Astrocyte of the spinal cord (primary cell): Measurements from ENCODE around the gene FAM170B.

Experiments used
- DNase-seq: peaks from one replicate; pipeline ENCODE4 v3.0.0; 2011; ENCODE audit warnings: low read depth, low spot score
- H3K4me3 ChIP-seq: 2 replicates; pipeline ENCODE4 v1.5.1; 2011; ENCODE audit warnings: low read depth, mild to moderate bottlenecking, low read length, moderate library complexity
- CTCF ChIP-seq: IDR thresholded peaks from 2 replicates; pipeline ENCODE4 v1.5.1; 2012; ENCODE audit warnings: low read depth, mild to moderate bottlenecking, low read length, inconsistent platforms
- in situ Hi-C: cut with HindIII; loops from 2 replicates; pipeline ENCODE4 v1.10.0; 2017; ENCODE audit warnings: low sequenced_read_pairs

Gene FAM170B

GRCh38 chr10:49160814-49161213, 27.0 kb upstream of the FAM170B start:
- no peak overlapping the region for H3K4me3 ChIP-seq
- DNase-seq: no peak
- no peak for TF ChIP-seq CTCF
- in situ Hi-C loops: no loop called here

GRCh38 chr10:49160110-49160509, 26.3 kb upstream of the FAM170B start:
- TF ChIP-seq CTCF: no peak
- no peak overlapping the region for H3K4me3 ChIP-seq
- DNase-seq: no peak
- in situ Hi-C loops: no loop called here

GRCh38 chr10:49158915-49159314, 25.1 kb upstream of the FAM170B start:
- in situ Hi-C loops: no loop called here
- no peak for TF ChIP-seq CTCF
- no peak overlapping the region for H3K4me3 ChIP-seq
- DNase-seq: no peak

- DNase-seq: no peak
- in situ Hi-C loops: no loop called here
- TF ChIP-seq CTCF: no peak
- H3K4me3 ChIP-seq: no peak overlapping the region
Observed at GRCh38 chr10:49158404-49158803, 24.6 kb upstream of the FAM170B start.

GRCh38 chr10:49157229-49157628, 23.4 kb upstream of the FAM170B start:
- no peak overlapping the region for H3K4me3 ChIP-seq
- TF ChIP-seq CTCF: no peak
- in situ Hi-C loops: no loop called here
- DNase-seq: no peak

GRCh38 chr10:49154641-49155040, 20.8 kb upstream of the FAM170B start:
- in situ Hi-C loops: no loop called here
- no peak for TF ChIP-seq CTCF
- H3K4me3 ChIP-seq: no peak overlapping the region
- no peak for DNase-seq

GRCh38 chr10:49153971-49154370, 20.1 kb upstream of the FAM170B start:
- no peak for TF ChIP-seq CTCF
- peak; percentile 48 for DNase-seq
- in situ Hi-C loops: no loop called here
- H3K4me3 ChIP-seq: no peak overlapping the region
